K562 (cell line): ENCODE data around the gene KRTAP29-1. TPM values are rescaled to one million over a fixed set of nuclear protein-coding genes. Genes with fewer than 3 reads are reported as not detected.

ENCODE experiments used
- ATAC-seq: fragments of 200-7000 bp; cut with Tn5 transposase; 3 replicates; pipeline ENCODE4 v1.9.1; 2020; ENCODE audit warnings: moderate library complexity
- BruUV-seq: library from RNA; stranded (reverse); fragments of 400-500 nt; replicated peaks from 2 replicates; lab custom pipeline; 2021; lab: Mats Ljungman, UMichigan
- CTCF ChIA-PET: fragments of 300-600 bp; formaldehyde crosslinking; extraction: SDS; loops from one replicate; lab custom pipeline; 2021; ENCODE audit warnings: low intra/inter-chr PET ratio; lab: Yijun Ruan, JAX
- POLR2A ChIA-PET: fragments of 300-600, 350-650 bp; sonication (Branson Sonifier 250); formaldehyde crosslinking; extraction: SDS; loops from one replicate; lab custom pipeline; 2021; ENCODE audit warnings: antibody characterized with exemption, inconsistent platforms; lab: Yijun Ruan, JAX
- DNase-seq, 4 experiments: peaks; one replicate each; pipeline versions ENCODE4 v3.0.0 to v3.0.0-alpha.2; 2011 to 2018; ENCODE audit warnings: low spot score in 3 of 4, mixed read lengths in 3 of 4; ENCODE audit errors: extremely low read depth in 1 of 4
- FAIRE-seq: peaks from 2 replicates; lab custom pipeline; 2011; peaks lifted over from hg19 to GRCh38; lab: Jason Lieb, UNC
- H2AFZ ChIP-seq: 2 replicates; pipeline ENCODE4 v1.6.0; 2011; ENCODE audit warnings: low read depth, low read length, control low read depth, inconsistent platforms
- H3K27ac ChIP-seq: fragments of 200-600 bp; 3 replicates; pipeline ENCODE4 v1.8.0; 2011; ENCODE audit warnings: low read depth, mild to moderate bottlenecking, control low read depth, inconsistent platforms, low read length, moderate library complexity, mixed read lengths; ENCODE audit errors: extremely low read depth
- H3K27me3 ChIP-seq, 2 experiments: fragments of 300-600 bp in 1 of 2; 2 replicates in 1 of 2; 3 replicates in 1 of 2; pipeline versions ENCODE4 v1.6.0 to v1.8.0; 2011; ENCODE audit warnings: inconsistent platforms in 2 of 2, low read length in 2 of 2, mild to moderate bottlenecking in 1 of 2, mixed read lengths in 1 of 2, moderate library complexity in 1 of 2; ENCODE audit not compliant: control insufficient read depth in 2 of 2, insufficient read depth in 2 of 2
- H3K36me3 ChIP-seq: fragments of 300-600 bp; 3 replicates; pipeline ENCODE4 v1.8.0; 2011; ENCODE audit warnings: mild to moderate bottlenecking, low read length, inconsistent platforms; ENCODE audit not compliant: control insufficient read depth, insufficient read depth
- H3K4me1 ChIP-seq, 2 experiments: fragments of 200-600 bp in 1 of 2; replicated peaks in 1 of 2; 2 replicates in 1 of 2; 3 replicates in 1 of 2; pipeline versions ENCODE4 v1.5.1 to v1.8.0; 2011; ENCODE audit warnings: inconsistent platforms in 2 of 2, low read length in 2 of 2, mild to moderate bottlenecking in 1 of 2, mixed read lengths in 1 of 2, moderate library complexity in 1 of 2; ENCODE audit not compliant: control insufficient read depth in 2 of 2, insufficient read depth in 2 of 2
- H3K4me2 ChIP-seq: 2 replicates; pipeline ENCODE4 v1.6.1; 2011; ENCODE audit warnings: low read length, control low read depth, inconsistent platforms, mixed read lengths; ENCODE audit not compliant: insufficient read depth
- H3K4me3 ChIP-seq: fragments of 200-600 bp; sonication (generic), shearing (Covaris generic); 2 replicates; pipeline ENCODE4 v1.5.1; 2016; ENCODE audit warnings: control low read depth, inconsistent platforms
- H3K79me2 ChIP-seq: fragments of 200-600 bp; 3 replicates; pipeline ENCODE4 v1.8.0; 2011; ENCODE audit warnings: low read length, inconsistent platforms; ENCODE audit not compliant: control insufficient read depth, insufficient read depth
- H3K9ac ChIP-seq, 2 experiments: 2 replicates each; pipeline versions ENCODE4 v1.6.0 to v1.6.1; 2011; ENCODE audit warnings: low read depth in 2 of 2, low read length in 2 of 2, control low read depth in 1 of 2, inconsistent platforms in 1 of 2, mild to moderate bottlenecking in 1 of 2, mixed read lengths in 1 of 2; ENCODE audit not compliant: insufficient read depth in 1 of 2
- H3K9me1 ChIP-seq: one replicate; pipeline ENCODE4 v1.6.0; 2011; ENCODE audit warnings: inconsistent platforms, mild to moderate bottlenecking, low read length, moderate library complexity; ENCODE audit not compliant: control insufficient read depth, insufficient read depth
- H3K9me3 ChIP-seq: replicated peaks from 2 replicates; pipeline ENCODE4 v1.5.1; 2011; ENCODE audit warnings: low read depth, low read length, inconsistent platforms; ENCODE audit not compliant: control insufficient read depth, insufficient read depth
- H4K20me1 ChIP-seq: replicated peaks from 2 replicates; pipeline ENCODE4 v1.6.1; 2011; ENCODE audit warnings: low read length, inconsistent platforms, mixed read lengths; ENCODE audit not compliant: control insufficient read depth, insufficient read depth
- CBFA2T3 ChIP-seq: fragments of 450-650 bp; IDR thresholded peaks from 2 replicates; pipeline ENCODE4 v1.6.1; 2017
- CC2D1A ChIP-seq: fragments of 450-650 bp; IDR thresholded peaks from 2 replicates; pipeline ENCODE4 v1.6.1; 2017; ENCODE audit warnings: mild to moderate bottlenecking
- CUX1 ChIP-seq: fragments of 200-800 bp; sonication (Bioruptor generic); IDR thresholded peaks from 2 replicates; pipeline ENCODE4 v1.6.1; 2016; ENCODE audit warnings: missing genetic modification characterization, missing compliant biosample characterization
- ESRRB ChIP-seq: fragments of 250-450 bp; sonication (Bioruptor Pico); IDR thresholded peaks from 2 replicates; pipeline ENCODE4 v1.5.0; 2020; ENCODE audit warnings: mild to moderate bottlenecking, moderate library complexity, borderline replicate concordance
- FUS ChIP-seq: fragments of 200-400 bp; formaldehyde crosslinking; optimal IDR thresholded peaks from 2 replicates; pipeline ENCODE3; 2017; ENCODE audit warnings: low read depth, low read length
- GTF2B ChIP-seq: IDR thresholded peaks from 2 replicates; pipeline ENCODE4 v1.6.1; 2011; ENCODE audit not compliant: insufficient read length; ENCODE audit errors: extremely low read depth
- MYNN ChIP-seq, 2 experiments: sonication (generic); formaldehyde crosslinking in 1 of 2; IDR thresholded peaks; 2 replicates each; pipeline versions ENCODE4 v1.5.0 to v1.6.1; 2016 to 2020; ENCODE audit warnings: antibody characterized with exemption in 1 of 2, missing genetic modification reagents in 1 of 2
- POLR3G ChIP-seq: IDR thresholded peaks from 2 replicates; pipeline ENCODE4 v1.6.1; 2011; ENCODE audit not compliant: insufficient read length, insufficient replicate concordance; ENCODE audit errors: extremely low read depth
- RUNX1 ChIP-seq: sonication (generic); IDR thresholded peaks from 2 replicates; pipeline ENCODE4 v1.6.1; 2016; ENCODE audit warnings: antibody characterized with exemption, low read depth
- SNIP1 ChIP-seq: fragments of 450-650 bp; IDR thresholded peaks from 2 replicates; pipeline ENCODE4 v1.7.1; 2017; ENCODE audit warnings: low read depth, mild to moderate bottlenecking
- TOE1 ChIP-seq, 2 experiments: fragments of 450-650 bp in 1 of 2; sonication (generic) in 1 of 2; formaldehyde crosslinking in 1 of 2; IDR thresholded peaks; 2 replicates each; pipeline versions ENCODE4 v1.7.1 to v1.8.0; 2016 to 2022; ENCODE audit warnings: borderline replicate concordance in 2 of 2, mild to moderate bottlenecking in 2 of 2, antibody characterized with exemption in 1 of 2, inconsistent platforms in 1 of 2, low read depth in 1 of 2, missing genetic modification reagents in 1 of 2, moderate library complexity in 1 of 2
- ZNF232 ChIP-seq: sonication (generic); formaldehyde crosslinking; IDR thresholded peaks from 2 replicates; pipeline ENCODE4 v1.8.0; 2022; ENCODE audit warnings: mild to moderate bottlenecking, missing genetic modification reagents
- WGBS: fragments of 100-300 bp; shearing (Covaris generic); methylation state at CpG from one replicate; pipeline ENCODE4 v1.1.6; 2016; ENCODE audit warnings: low coverage, mixed read lengths; ENCODE audit not compliant: insufficient coverage; ENCODE audit errors: missing lambda C conversion rate; 5-methylcytosine and 5-hydroxymethylcytosine counted together
- in situ Hi-C: fragments of 300-500 bp; cut with MboI; formaldehyde crosslinking; loops from 4 replicates; pipeline ENCODE4 v1.15.0; 2018; ENCODE audit warnings: inconsistent platforms, mixed read lengths
- intact Hi-C: fragments of 100-400 bp; cut with micrococcal nuclease; formaldehyde crosslinking; loops from 2 replicates; pipeline ENCODE4 v1.14.2; 2022
- polyA plus RNA-seq, 8 experiments: library from polyadenylated mRNA; depleted of rRNA in 4 of 8; stranded (reverse) in 5 of 8; unstranded in 3 of 8; fragments of >200 nt; fragmentation: Nextera tagmentation in 2 of 8; fragmentation: Illumina TruSeq in 1 of 8; extraction: Ambion mirVana in 2 of 8; extraction: Trizol in 1 of 8; gene quantifications; 2 replicates each; pipeline versions ENCODE4 v1.2.1 to v1.2.3, GENCODE V29; 2011 to 2014; ENCODE audit warnings: inconsistent platforms in 1 of 8, missing spikeins in 1 of 8
- total RNA-seq, 7 experiments: library from RNA; depleted of rRNA in 6 of 7; stranded (reverse); fragments of >200 nt in 6 of 7; fragmentation: Illumina TruSeq in 2 of 7; extraction: Trizol in 2 of 7; gene quantifications; 2 replicates each; pipeline versions ENCODE4 v1.2.1 to v1.2.3, GENCODE V29; 2011 to 2021; ENCODE audit warnings: low replicate concordance in 1 of 7

The KRTAP29-1 gene
- total and polyA plus RNA-seq, 9 of the 15 experiments (the other 6 are each of a cell fraction or from before 2014, with no cell fraction given) = not detected

- Histone ChIP-seq H2AFZ (no peak overlapping the region), H3K27me3 (no peaks in the 10 kb centered on the region; a peak in 1 of 5 replicates), H3K4me1 (no peaks in the 10 kb centered on the region), H3K4me3 (no peak overlapping the region), H3K79me2 (no peaks in the 10 kb centered on the region), H3K9ac (no peak overlapping the region), H3K4me2 (no peak overlapping the region), H3K9me1 (no peaks in the 10 kb centered on the region), H3K36me3 (no peaks in the 10 kb centered on the region), H3K9me3 (no peaks in the 10 kb centered on the region), H3K27ac (no peak overlapping the region), H4K20me1 (no peaks in the 10 kb centered on the region)
- BruUV-seq = no TSS peak
- intact Hi-C loops = no loop called here
- FAIRE-seq (no peak), ATAC-seq (no peak), DNase-seq (peak in 3 of 4 experiments; percentile 0 to 1 (median 0))
- in situ Hi-C loops = no loop called here
- ChIA-PET CTCF (no interaction called here), POLR2A (no interaction called here)
- 0% methylated on average over 3 of the region's 3 CpGs for WGBS
- TF ChIP-seq ESRRB (CRISPR knock-in tag) = no peak
- no peak for TF ChIP-seq POLR3G
- no peak for TF ChIP-seq SNIP1
- TF ChIP-seq ZNF232 = no peak
- TF ChIP-seq FUS = no peak
- no peak for TF ChIP-seq CUX1
- TF ChIP-seq TOE1 (IDR thresholded peaks at IDR 0.05; ENCODE audit: borderline replicate concordance) = no peak
- no peak for TF ChIP-seq TOE1 (CRISPR knock-in tag; IDR thresholded peaks at IDR 0.05; ENCODE audit: borderline replicate concordance, low read depth)
- TF ChIP-seq MYNN (IDR thresholded peaks at IDR 0.05) = no peak
- no peak for TF ChIP-seq MYNN (CRISPR knock-in tag; IDR thresholded peaks at IDR 0.05)
- TF ChIP-seq RUNX1 = no peak
- no peak for TF ChIP-seq CBFA2T3
- TF ChIP-seq CC2D1A = no peak
- TF ChIP-seq GTF2B = no peak
Measured at GRCh38 chr17:41278176-41278955, 24.3 kb downstream of the KRTAP29-1 start.
